ENCODE data around the gene RNF11.

RNF11 gene

DNA sequence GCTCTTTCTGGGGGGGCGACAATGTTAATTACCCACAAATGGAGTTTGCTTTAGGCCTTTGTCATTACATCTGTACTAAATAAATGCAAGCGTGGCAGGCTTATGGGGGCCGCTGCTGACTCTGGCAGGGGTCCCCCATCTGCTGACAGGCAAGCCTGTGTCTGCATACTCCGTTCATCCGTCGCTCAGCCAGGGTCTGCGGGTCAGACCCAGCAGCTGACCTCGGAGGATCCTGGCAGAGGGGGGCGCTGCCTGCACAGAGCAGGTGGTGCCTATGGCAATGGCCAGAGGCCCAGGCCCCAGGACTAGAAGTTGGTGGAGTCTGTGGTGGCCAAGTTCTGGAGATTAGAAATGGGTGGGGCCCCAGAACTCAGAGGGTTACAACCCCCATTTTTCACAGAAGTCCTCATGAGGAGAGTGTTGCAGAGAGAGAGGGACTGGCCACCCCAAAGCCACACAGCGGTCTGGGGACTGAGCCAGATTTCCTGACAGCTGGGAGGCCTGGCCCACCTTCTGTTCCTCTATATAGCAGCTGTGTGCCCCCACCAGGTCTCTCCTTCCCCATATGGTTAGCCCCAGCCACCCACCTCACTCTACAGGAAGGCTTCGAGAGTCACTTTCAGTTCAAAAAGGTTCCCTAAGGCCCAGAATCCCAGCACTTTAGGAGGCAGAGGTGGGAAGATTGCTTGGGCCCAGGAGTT is 63.3 kb downstream of the RNF11 start:
- DNase-seq: no peak

- DNase-seq: no peak
Observed at GRCh38 chr1:51299981-51300670, 64.1 kb downstream of the RNF11 start.

DNA sequence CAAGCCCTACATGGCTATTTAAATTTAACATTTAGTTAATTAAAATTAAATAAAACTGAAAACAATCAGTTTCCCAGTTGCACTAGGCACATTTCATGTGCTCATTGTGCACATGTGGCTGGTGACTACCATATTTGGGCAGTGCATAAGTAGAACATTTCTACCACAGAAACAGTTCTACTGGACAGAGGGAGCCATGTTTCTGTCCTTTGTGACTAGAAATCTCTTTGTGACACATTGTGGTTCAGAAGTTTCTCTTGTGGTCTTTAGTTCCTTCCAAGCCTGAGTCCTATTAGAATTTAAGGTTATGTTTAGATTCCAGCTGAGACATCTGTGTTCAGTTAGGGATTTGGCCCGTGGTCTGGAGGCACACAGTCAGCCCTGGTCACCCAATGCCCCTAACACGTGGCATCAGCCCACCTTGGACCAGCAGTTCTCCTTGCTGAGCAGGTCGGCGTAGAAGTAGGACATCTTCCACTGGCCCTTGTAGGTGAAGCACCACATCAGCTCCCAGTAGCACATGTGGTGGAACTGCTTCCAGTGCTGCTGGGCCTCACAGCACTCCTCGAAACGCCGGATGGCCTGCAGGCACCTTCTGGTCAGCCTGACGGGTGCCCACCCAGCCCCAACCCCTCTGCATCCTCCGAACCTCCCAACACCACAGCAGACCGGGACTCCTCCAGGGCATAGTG is 65.2 kb downstream of the RNF11 start:
- DNase-seq: peak in 1 of 2 donors; percentile 33

GRCh38 chr1:51301844-51302162 is 65.7 kb downstream of the RNF11 start:
- no peak for DNase-seq

DNA sequence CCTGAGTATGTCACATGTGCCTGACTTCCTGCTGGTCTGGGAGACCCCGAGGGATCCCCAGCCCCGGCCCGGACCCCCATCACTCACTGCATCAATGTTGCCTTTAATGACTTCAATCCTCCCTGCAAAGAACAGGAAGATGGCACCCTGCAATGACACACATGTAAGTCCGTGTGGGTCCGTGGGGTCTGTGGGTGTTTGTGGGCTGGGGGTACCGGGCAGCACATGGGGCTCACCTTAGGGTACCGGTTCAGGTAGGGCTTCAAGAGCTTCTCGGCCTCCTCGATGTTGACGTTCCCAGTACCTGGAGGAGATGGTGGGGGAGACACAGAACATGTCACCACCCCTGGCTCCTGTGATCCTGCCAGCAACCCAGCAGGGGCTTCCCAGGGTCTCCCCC is 66.2 kb downstream of the RNF11 start:
- no peak for DNase-seq

DNA sequence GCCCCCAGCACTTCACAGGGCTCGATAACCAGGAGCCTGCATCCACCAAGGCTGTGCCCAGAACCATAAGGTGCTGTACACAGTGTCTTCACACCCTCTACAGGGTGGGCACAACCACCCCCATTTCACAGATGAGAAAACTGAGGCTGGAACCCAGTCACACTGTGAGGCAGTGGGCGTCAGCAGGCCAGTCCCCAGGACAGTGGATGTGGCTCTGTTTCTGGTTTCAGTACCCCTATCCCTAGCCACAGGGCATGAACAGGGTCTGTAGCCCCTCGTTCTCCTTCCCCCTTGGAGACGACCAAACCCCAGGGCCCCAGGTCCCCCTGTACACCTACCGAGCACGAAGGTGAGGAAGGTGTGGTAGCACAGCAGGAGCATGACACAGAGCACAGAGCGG is 66.7 kb downstream of the RNF11 start:
- no peak for DNase-seq

- DNase-seq: no peak
Observed at GRCh38 chr1:51303315-51303714, 67.2 kb downstream of the RNF11 start.

DNA sequence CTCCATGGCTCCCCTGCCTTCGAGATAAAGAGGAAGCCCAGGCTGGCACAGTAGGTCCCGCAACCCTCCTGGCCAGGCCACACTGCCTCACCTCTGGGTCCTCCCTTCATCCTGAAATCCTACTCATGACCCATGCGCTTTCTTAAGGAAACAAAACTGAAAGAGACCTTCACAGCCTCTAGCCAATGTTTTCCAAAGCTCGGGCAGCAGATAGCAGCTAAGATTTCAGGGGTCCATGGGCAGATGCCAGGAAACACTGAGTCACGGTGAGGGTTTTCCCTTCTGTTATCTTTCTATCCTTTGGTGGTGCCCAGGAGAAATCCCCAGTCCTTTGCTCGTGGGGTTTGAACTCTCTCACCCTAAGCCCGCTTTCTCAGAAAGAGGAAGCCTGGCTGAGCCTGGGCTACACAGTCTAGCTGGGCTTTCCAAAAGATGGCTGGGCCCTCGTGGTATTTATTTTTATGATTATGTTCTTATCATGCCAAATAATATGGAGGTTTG is 67.7 kb downstream of the RNF11 start:
- DNase-seq: peak; percentile 39 to 72

DNA sequence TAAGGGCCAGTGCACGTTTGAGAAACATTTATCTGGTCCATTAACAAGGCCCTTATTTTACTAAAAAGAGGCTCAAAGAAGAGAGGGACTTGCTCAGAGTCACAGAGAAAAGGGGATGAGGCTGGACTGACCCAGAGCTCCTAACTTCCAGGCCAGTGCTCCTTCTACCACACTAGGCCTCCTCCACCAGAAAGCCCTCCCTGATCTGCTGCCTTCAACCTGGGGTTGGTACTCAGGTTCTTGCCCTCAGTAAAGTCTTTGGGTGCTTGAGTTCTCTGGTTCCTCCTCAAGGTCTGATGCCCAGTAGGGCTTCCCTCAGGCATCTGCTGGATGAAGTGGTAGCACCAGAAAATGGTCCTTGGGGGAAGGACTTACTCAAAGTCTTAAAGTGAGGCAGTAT is 68.3 kb downstream of the RNF11 start:
- no peak for DNase-seq

DNA sequence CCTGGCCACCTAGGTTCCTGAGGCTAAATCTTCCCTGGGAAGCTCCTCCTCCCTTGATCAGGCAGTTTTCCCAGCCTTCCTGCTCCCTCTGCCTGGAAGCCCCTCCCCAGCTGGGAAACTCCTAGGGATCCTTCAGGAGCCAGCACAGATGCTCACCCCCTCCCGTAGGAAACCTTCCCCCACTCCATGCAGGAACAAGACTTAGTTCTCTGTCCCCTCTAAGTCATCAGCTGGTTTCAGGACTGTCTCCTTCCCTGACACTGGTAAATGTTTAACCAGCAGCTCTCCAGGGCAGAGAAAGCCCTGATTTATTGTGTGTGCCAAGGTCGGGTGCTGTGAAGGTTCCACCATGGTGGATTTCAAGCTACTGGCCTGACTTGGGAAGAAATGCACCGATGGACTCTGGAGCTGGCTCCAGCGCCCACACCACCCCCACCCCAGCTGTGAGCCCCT is 69.3 kb downstream of the RNF11 start:
- DNase-seq: no peak

GRCh38 chr1:51306950-51307349 is 70.9 kb downstream of the RNF11 start:
- DNase-seq: no peak

DNA sequence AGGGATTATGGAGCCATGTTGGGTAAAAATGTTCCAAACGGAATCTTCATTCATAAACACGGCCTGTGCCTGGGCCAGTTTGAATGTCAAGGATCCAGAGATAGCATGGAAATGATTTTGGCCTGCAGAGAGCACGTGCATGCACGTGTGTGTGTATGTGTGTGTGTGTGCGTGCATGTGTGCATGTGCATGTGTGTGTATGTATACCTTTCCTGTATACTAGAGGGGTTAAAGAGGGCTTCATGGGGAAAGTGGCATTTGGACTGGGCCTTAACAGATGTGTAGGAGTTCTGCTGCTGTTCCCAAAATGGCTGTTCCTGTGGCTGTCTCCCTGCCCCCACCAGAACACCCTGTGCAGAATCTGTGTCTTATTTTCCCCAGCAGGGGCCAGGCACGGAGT is 72.6 kb downstream of the RNF11 start:
- DNase-seq: no peak

DNA sequence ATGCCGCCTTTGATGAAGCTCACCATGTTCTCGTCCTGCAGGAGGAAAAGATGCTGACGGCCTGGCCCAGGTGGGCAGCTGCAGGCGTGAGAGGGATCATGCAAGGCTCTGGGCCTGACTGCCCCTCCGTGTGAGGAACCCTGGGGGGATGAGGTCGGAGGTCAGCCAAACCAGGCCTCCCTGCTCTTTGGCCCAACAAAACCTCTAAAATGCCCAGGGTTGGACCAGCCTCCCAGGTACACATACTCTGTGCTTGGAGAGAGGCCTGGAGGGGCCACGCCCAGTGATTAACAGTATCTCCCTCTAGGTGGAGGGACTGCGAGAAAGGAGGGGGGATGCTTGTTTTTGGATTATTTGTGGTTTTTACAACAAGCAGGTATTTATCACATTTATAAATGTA is 73.2 kb downstream of the RNF11 start:
- DNase-seq: no peak

DNA sequence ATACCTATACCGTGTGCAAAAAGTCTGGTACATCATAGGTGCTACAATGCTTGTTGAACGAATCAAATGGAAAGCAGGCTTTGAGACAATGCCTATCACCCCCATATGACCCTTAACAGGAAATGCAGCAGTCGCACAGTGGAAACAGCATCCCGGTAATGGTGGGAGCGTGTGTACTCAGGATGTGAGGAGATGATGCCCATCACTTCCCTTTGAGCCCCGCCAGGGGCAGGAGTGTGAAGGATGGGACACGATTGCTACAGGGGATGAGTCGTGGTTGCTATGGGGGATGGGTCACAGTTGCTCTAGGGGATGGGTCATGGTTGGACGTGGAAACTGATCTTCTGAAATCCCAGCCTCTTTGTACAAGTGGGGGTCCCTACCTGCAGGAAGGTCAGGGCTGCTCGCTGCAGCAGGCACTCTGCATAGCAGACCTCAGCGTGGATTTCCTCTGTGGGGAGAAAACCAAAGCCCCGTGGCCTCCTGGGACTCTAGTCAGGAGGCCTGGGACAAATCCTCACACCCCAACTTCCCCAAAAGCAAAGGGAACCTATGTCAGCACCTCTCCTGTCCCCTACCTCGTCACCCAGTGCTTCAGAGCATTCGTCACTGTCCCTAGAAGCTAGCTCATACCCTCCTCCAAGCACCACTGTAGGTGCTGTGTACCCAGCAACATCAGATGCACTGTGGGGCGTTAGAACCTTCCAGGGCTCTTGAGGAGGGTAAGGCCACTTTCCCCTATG is 75.0 kb downstream of the RNF11 start:
- peak in 1 of 2 donors; percentile 22 for DNase-seq

GRCh38 chr1:51311826-51312225 is 75.8 kb downstream of the RNF11 start:
- DNase-seq: no peak

DNA sequence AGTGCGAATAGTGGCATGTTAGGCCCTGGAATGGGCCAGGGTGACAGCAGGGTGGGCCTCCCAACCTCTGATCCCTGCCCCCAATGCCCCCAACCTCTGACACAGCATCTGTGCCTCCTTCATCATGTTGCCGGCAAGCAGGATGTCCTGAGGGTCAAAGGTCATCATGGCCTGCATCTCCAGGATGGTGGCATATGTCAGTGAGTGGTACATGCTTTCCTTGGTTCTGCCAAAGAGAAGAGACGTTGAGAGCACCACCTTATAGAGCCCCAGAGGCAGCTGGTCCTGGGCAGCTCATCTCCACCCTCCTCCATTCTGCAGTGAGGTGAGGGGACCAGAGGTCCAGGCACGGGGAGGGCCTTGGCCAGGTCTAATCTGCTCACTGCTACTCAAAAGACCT is 76.6 kb downstream of the RNF11 start:
- no peak for DNase-seq

DNA sequence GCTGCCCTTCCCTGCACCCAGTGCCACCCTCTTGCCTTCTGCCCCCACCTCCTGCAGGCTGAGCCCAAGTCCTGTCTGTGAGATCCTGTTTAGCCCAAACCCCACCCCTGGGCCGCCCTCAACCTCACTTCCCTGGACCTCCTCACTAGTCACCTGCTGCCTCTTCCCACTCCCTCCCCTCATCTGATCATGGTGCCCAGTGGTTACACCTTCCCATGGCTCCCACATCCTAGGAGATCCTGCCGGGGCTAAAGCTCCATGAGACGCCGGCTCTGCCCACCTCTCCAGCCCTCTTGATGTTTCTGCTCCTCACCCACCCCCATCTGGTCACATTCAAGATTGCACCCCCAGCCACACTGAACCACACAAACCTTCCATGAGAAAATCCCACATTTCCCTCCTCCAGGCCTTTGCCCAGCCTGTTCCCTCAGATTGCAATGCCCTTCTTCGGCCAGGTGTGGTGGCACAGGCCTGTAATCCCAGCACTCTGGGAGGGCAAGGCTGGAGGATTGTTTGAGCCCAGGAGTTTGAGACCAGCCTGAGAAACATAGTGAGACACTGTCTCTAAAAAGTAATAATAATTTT is 77.3 kb downstream of the RNF11 start:
- DNase-seq: no peak

DNA sequence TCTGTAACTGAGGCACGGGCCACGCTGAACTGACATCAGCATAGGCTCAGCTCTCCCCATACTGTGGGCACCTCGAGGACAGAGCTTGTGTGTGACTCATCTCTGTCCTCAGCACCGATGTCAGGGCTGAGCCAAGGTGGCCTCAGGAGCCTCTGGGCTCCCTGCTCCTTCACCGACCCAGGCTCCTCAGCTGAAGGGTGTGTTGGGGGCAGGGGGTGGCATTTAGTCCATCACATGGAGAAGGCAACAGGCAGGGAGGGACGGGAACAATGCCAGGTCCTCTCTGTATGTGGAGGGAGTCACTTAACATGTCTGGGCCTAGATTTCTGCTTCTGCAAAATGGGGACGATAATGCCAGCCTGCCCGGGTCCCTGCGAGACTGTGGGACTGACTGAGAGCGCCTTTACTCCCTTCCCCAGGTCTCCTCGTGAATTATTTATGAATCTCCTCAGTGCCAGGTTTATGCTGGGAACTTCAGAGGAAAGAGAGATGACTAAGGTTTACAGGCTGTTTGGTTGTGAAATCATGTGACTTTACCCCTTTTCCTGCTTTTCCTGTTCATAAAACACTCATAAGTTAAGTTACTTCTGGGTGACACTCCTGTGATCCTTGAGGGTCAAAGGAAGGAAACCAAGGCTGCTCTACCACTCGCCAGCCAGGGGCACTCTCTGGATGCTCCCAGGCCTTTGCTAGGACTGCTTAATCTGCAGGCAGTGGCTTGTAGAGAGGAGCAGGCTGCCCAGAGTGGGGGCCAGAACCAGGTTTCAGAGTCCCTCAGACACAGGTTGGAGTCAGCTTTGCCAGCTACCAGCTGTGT is 78.1 kb downstream of the RNF11 start:
- peak in 1 of 2 donors; percentile 31 for DNase-seq

DNA sequence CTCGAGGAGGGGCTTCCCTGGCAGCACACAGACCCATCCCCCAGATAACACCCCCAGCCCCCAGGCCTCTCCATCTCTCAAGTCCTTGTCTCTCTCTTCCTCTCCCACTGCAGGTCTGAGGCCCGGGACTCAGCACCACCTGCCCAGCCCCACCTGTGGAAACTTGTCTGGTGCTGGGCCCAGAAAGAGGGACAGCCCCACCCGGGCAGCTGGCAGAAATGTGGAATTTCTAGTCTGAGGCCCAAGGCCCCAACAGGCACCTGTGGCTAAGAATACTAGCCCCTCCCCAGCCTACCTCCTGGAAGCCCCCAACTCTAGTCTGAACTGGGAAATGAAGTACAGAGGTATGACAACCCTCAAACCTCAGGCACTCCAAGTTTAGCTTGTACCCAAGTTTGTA is 78.9 kb downstream of the RNF11 start:
- DNase-seq: no peak

DNA sequence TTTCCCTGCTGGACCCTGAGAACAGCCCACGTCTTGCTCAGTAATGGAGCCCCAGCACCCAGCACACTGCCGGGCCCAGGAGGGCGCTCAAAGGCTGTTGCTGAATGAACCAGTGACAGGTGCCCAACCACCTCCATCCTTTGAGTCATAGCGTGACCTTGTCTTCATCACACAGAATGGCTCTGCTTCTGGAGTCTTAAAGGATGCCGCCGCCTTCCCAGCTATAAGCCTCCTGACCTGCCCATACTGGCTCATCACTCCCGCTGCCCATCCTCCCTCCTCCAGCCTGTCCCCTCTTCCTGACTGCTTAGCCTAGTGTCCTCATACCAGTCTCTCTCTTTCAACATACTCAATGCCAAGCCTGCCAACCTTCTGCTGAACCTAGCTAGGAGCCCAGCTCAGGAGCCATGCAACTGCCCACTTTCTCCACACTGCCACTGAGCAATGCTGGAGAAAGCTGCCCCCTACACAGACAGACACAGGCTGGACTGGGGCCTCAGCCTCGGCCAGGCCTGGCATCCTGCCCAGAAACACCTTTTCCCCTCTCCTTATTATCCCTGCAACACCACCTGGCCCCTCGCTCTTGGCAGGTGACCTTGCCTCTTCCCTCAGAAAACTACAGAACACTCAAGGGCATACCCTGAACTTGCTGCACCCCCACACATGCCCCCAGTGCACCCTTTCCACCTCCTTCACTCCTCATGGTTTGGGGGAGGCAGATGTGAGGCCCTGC is 80.2 kb downstream of the RNF11 start:
- DNase-seq: no peak

GRCh38 chr1:51316846-51317120 is 80.7 kb downstream of the RNF11 start:
- DNase-seq: no peak

DNA sequence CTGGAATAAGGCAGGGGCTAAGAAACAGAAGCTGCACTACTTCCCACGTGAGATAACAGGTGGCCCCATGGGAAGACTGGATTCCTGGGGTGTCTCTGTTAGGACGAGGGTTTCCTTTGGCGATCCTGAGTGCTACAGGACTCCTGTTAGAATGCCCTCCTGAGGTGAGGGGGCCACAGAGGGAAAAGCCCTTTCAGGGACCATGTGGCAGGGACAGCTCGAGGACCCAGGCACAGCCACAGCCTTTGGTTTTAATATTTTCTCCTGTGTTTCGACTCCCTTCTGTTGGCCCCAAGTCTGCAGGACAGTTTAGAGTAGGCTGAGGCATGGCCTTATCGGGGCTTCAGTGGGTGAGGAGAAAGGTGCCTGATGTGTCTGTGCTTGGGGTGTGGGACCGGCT is 81.7 kb downstream of the RNF11 start:
- no peak for DNase-seq
